ENCODE results near the gene AGR2. TPM values are rescaled to one million over a fixed set of nuclear protein-coding genes. Genes with fewer than 3 reads are reported as not detected.

Gene AGR2
- total RNA-seq, 4 donors from 2014 or later = not detected

DNA sequence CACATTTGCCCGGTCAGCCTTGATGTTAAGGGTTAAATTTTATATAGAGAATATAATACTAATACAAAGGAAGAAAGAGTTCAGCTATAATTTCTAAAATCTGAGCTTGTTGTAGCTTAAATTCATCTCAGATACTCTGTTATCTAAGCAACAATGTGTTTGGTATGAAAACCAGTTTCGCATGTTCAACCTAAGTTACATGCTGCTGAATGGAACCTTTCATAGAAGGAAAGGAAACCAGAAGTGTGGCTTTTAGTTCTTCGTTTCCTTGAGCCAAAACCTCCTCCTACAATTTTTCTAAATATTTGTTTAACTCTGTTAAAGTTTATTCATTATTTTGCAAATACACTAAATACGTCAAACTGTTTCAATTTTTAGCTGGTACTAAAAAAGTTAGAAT, 18.5 kb downstream of the AGR2 start:
- H3K27ac ChIP-seq = no peak overlapping the region
- H3K4me1 ChIP-seq = peaks cover 0 to 4% (median 0%) of the 10 kb centered on the region in 4 donors
- no peak overlapping the region for H3K4me3 ChIP-seq
- no peaks in the 10 kb centered on the region for H3K27me3 ChIP-seq
- DNase-seq (ENCODE audit: low spot score in 2 of 2) = no peak
- no peaks in the 10 kb centered on the region for H3K36me3 ChIP-seq
- TF ChIP-seq EP300 (IDR thresholded peaks at IDR 0.05) (no peak), POLR2A (IDR thresholded peaks at IDR 0.05) (no peak)
- TF ChIP-seq, protein P1, sequence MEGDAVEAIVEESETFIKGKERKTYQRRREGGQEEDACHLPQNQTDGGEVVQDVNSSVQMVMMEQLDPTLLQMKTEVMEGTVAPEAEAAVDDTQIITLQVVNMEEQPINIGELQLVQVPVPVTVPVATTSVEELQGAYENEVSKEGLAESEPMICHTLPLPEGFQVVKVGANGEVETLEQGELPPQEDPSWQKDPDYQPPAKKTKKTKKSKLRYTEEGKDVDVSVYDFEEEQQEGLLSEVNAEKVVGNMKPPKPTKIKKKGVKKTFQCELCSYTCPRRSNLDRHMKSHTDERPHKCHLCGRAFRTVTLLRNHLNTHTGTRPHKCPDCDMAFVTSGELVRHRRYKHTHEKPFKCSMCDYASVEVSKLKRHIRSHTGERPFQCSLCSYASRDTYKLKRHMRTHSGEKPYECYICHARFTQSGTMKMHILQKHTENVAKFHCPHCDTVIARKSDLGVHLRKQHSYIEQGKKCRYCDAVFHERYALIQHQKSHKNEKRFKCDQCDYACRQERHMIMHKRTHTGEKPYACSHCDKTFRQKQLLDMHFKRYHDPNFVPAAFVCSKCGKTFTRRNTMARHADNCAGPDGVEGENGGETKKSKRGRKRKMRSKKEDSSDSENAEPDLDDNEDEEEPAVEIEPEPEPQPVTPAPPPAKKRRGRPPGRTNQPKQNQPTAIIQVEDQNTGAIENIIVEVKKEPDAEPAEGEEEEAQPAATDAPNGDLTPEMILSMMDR (IDR thresholded peaks at IDR 0.05) = no peak
- 41 to 42% methylated on average over 4 of the region's 4 CpGs for WGBS, 2 donors
- H3K9me3 ChIP-seq = no peaks in the 10 kb centered on the region

DNA sequence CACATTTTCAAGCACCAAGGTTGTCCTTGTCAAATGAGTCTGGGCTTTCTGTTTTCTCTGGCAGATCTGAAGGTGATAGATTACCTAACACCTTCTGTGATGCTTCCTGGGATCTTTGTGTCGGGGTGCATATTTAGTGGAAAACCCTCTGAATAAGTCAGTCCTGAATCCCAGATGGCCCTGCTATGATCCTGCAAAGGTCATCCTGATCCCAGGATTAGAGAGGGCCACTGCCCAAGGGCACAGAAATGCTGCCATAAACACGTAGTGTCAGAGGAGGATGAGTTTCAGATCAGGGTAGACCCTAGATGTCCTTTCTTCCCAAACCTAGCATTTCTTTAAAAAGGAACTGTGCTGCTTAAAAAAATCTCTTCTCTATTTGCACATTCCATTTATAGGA, 19.0 kb downstream of the AGR2 start:
- TF ChIP-seq EP300 (IDR thresholded peaks at IDR 0.05) = no peak
- TF ChIP-seq POLR2A (IDR thresholded peaks at IDR 0.05) = no peak
- TF ChIP-seq, protein P1 (IDR thresholded peaks at IDR 0.05) = no peak
- no peak for DNase-seq (ENCODE audit: low spot score in 2 of 2)
- WGBS, 2 donors = 79 to 82% methylated on average over 2 of the region's 2 CpGs
- no peak overlapping the region for H3K4me3 ChIP-seq
- no peaks in the 10 kb centered on the region for H3K36me3 ChIP-seq
- H3K27me3 ChIP-seq = no peaks in the 10 kb centered on the region
- peaks cover 0 to 4% (median 0%) of the 10 kb centered on the region in 4 donors for H3K4me1 ChIP-seq
- no peak overlapping the region for H3K27ac ChIP-seq
- no peaks in the 10 kb centered on the region for H3K9me3 ChIP-seq

DNA sequence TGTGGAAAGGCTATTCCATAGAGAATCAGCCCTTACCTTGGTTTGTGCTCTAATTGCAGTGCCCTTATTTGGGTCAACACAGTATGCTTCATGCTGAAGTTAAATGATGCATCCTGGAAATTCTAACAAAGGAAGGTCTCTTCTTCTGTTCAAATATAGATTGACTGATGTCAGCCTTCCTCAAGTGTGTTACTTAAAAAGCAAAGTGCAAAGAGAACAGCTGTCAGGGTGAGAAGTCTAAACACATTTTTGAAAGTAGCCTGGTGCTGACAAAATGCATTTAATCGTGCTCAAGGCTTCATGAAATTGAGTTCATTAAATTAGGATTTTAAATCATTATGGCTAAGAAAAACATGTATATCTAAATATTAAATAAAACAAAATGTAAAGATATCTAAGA, 19.5 kb downstream of the AGR2 start:
- no peak overlapping the region for H3K27ac ChIP-seq
- H3K27me3 ChIP-seq = no peaks in the 10 kb centered on the region
- no peak overlapping the region for H3K4me3 ChIP-seq
- 82 to 88% methylated on average over 1 of the region's 1 CpG for WGBS, 2 donors
- no peak for DNase-seq (ENCODE audit: low spot score in 2 of 2)
- no peaks in the 10 kb centered on the region for H3K36me3 ChIP-seq
- H3K9me3 ChIP-seq = no peaks in the 10 kb centered on the region
- H3K4me1 ChIP-seq = peaks cover 0 to 4% (median 0%) of the 10 kb centered on the region in 4 donors
- TF ChIP-seq EP300 (IDR thresholded peaks at IDR 0.05) (no peak), POLR2A (IDR thresholded peaks at IDR 0.05) (no peak)
- TF ChIP-seq, protein P1 (IDR thresholded peaks at IDR 0.05) = no peak

DNA sequence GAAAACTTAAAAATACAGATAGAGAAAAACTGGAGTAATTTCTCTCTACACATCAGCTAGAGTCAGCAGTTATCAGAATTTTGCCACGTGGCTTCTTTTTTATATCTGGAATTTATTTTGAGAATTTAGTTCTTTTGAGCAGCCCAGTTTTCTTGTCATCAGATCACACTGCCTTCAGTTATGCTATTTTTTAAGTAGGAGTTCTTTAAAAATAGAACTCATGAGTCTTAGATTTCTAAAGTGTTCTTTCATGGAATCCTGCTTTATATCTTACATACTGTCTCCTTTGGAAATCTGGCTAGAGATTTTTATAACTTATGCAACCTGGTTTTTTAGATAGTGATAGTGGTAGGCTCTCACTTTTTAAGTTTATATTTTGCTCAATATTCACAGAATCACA, 24.2 kb downstream of the AGR2 start:
- H3K36me3 ChIP-seq = no peaks in the 10 kb centered on the region
- H3K4me1 ChIP-seq = peaks cover 0 to under 1% (median 0%) of the 10 kb centered on the region in 4 donors
- H3K27ac ChIP-seq = no peak overlapping the region
- H3K4me3 ChIP-seq = no peak overlapping the region
- TF ChIP-seq POLR2A (IDR thresholded peaks at IDR 0.05) = no peak
- no peak for TF ChIP-seq EP300 (IDR thresholded peaks at IDR 0.05)
- TF ChIP-seq, protein P1 (IDR thresholded peaks at IDR 0.05) = no peak
- H3K27me3 ChIP-seq = no peaks in the 10 kb centered on the region
- DNase-seq (ENCODE audit: low spot score in 2 of 2) = no peak
- WGBS, 2 donors = 45 to 49% methylated on average over 1 of the region's 1 CpG
- no peaks in the 10 kb centered on the region for H3K9me3 ChIP-seq

DNA sequence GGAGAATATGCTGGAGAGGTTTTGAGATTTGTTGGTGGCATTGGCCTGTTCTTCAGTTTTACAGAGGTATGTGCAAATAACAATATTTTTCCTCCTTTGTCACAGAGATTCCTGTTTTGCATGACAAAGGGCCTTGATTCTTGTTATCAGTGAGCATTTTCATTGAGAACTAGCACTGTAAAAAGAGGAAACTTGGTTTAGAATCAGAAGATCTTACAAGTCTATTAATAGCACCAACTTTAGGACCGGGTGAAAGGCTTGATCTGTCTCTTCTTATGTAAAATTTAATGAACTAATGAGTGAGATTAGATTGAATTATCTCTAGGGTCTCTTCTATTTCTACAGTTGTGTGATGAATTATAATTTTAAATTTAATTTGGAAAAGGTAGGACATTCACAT, 25.7 kb downstream of the AGR2 start:
- DNase-seq (ENCODE audit: low spot score in 2 of 2) = no peak
- Histone ChIP-seq H3K27me3 (no peaks in the 10 kb centered on the region), H3K9me3 (no peaks in the 10 kb centered on the region), H3K4me3 (no peak overlapping the region), H3K36me3 (no peaks in the 10 kb centered on the region), H3K27ac (no peak overlapping the region), H3K4me1 (no peaks in the 10 kb centered on the region)
- WGBS, 2 donors = 63 to 68% methylated on average over 1 of the region's 1 CpG
- no peak for TF ChIP-seq EP300 (IDR thresholded peaks at IDR 0.05)

DNA sequence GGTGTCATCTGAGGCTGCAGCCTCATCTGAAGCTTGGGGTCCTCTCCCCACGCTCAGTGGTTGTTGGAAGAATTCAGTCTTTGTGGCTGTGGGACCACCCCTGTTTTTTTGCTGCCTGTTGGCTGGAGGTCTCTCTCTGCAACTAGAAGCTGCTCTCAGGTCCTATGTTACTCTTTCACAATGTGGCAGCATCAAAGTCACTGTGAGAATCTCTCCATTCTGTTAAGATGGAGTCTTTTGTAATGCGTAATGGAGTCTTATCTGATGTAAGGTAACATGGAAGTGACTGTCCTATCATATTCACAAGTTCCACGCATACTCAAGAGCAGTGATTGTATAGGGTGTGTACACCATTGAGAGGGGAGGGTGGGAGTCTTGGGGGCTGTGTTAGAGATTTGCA, 26.3 kb downstream of the AGR2 start:
- DNase-seq (ENCODE audit: low spot score in 2 of 2) = no peak
- Histone ChIP-seq H3K9me3 (no peaks in the 10 kb centered on the region), H3K27ac (no peak overlapping the region), H3K27me3 (no peaks in the 10 kb centered on the region), H3K4me1 (no peaks in the 10 kb centered on the region), H3K36me3 (no peaks in the 10 kb centered on the region), H3K4me3 (no peak overlapping the region)
- no peak for TF ChIP-seq POLR2A (IDR thresholded peaks at IDR 0.05)
- TF ChIP-seq EP300 (IDR thresholded peaks at IDR 0.05) = no peak
- TF ChIP-seq, protein P1 (IDR thresholded peaks at IDR 0.05) = no peak
- WGBS, 2 donors = 96 to 98% methylated on average over 3 of the region's 3 CpGs

All from tibial nerve (tissue), 4 donors.